Activated B cell treated with CpG ODN at 0.5 μM for 24 hours (primary cell): ENCODE data around the gene RBM47. TPM values are rescaled to one million over a fixed set of nuclear protein-coding genes. Genes with fewer than 3 reads are reported as not detected.

Source experiments
- ATAC-seq: fragments of 200-7000 bp; cut with Tn5 transposase; one replicate; pipeline ENCODE4 v1.10.0; 2021; ENCODE audit warnings: low read depth, mild to moderate bottlenecking, moderate library complexity
- CTCF ChIA-PET: fragments of 350-600 bp; sonication (Branson Sonifier 250); formaldehyde crosslinking; loops from one replicate; lab custom pipeline; 2021; ENCODE audit warnings: antibody characterized with exemption; lab: Charles Lee
- POLR2A ChIA-PET: fragments of 350-600 bp; sonication (Branson Sonifier 250); formaldehyde crosslinking; loops from one replicate; lab custom pipeline; 2021; ENCODE audit warnings: antibody characterized with exemption; lab: Charles Lee
- DNase-seq: peaks from one replicate; pipeline ENCODE4 v3.0.0; 2022
- H3K27ac Mint-ChIP-seq: one replicate; pipeline ENCODE4 v1.8.0; 2020; ENCODE audit warnings: mixed read lengths
- H3K27me3 Mint-ChIP-seq: one replicate; pipeline ENCODE4 v1.8.0; 2021; ENCODE audit warnings: mixed read lengths
- H3K36me3 Mint-ChIP-seq: one replicate; pipeline ENCODE4 v1.8.0; 2021; ENCODE audit warnings: low read depth, mixed read lengths
- H3K4me1 Mint-ChIP-seq: one replicate; pipeline ENCODE4 v1.8.0; 2021; ENCODE audit warnings: mixed read lengths
- H3K4me3 Mint-ChIP-seq: one replicate; pipeline ENCODE4 v1.8.0; 2020; ENCODE audit warnings: mild to moderate bottlenecking, mixed read lengths
- H3K9me3 Mint-ChIP-seq: one replicate; pipeline ENCODE4 v1.8.0; 2020; ENCODE audit warnings: mixed read lengths
- intact Hi-C: fragments of 100-400 bp; cut with micrococcal nuclease; formaldehyde crosslinking; loops from one replicate; pipeline ENCODE4 v1.15.1; 2024
- total RNA-seq: library from RNA; stranded (reverse); gene quantifications from 2 replicates; pipeline ENCODE4 v1.2.3, GENCODE V29; 2022
- TF ChIP-seq, protein P1 (sequence below): fragments of 200-600 bp; IDR thresholded peaks from one replicate; pipeline ENCODE4 v1.8.0; 2022; ENCODE audit warnings: antibody characterized with exemption, mild to moderate bottlenecking

Gene RBM47
- total RNA-seq, 1 donor from 2014 or later = 8.0 TPM

GRCh38 chr4:40651280-40651679 lies 21.6 kb upstream of the RBM47 start:
- ATAC-seq = no peak
- no peak overlapping the region for H3K4me3 Mint-ChIP-seq
- no peaks in the 10 kb centered on the region for H3K27me3 Mint-ChIP-seq
- DNase-seq = no peak
- H3K4me1 Mint-ChIP-seq = peaks cover 6% of the 10 kb centered on the region
- POLR2A ChIA-PET = no interaction called here
- no peaks in the 10 kb centered on the region for H3K9me3 Mint-ChIP-seq
- intact Hi-C loops = no loop called here
- TF ChIP-seq, protein P1, sequence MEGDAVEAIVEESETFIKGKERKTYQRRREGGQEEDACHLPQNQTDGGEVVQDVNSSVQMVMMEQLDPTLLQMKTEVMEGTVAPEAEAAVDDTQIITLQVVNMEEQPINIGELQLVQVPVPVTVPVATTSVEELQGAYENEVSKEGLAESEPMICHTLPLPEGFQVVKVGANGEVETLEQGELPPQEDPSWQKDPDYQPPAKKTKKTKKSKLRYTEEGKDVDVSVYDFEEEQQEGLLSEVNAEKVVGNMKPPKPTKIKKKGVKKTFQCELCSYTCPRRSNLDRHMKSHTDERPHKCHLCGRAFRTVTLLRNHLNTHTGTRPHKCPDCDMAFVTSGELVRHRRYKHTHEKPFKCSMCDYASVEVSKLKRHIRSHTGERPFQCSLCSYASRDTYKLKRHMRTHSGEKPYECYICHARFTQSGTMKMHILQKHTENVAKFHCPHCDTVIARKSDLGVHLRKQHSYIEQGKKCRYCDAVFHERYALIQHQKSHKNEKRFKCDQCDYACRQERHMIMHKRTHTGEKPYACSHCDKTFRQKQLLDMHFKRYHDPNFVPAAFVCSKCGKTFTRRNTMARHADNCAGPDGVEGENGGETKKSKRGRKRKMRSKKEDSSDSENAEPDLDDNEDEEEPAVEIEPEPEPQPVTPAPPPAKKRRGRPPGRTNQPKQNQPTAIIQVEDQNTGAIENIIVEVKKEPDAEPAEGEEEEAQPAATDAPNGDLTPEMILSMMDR = no peak
- no peak overlapping the region for H3K27ac Mint-ChIP-seq
- CTCF ChIA-PET = no interaction called here
- no peaks in the 10 kb centered on the region for H3K36me3 Mint-ChIP-seq

DNA sequence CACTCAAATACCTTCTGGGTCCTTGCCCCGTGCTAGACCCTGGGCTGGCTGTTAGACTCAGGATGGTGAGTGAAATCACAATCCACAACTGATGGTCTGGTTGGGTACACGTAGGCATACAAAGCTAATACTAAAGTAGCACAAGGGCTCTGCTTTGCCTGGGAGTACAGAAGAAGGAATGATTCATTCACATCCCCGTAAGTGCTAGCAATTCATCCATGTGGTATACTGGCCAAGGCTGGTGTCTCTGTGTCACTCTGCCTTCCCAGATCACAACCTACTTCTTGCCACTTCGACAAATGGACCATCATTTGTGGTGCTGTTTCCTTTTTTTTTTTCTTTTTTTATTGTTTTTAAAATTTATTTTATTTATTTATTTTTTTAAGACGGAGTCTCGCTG lies 19.7 kb upstream of the RBM47 start:
- H3K4me3 Mint-ChIP-seq = no peak overlapping the region
- H3K4me1 Mint-ChIP-seq = no peaks in the 10 kb centered on the region
- ATAC-seq (no peak), DNase-seq (no peak)
- no peaks in the 10 kb centered on the region for H3K27me3 Mint-ChIP-seq
- H3K36me3 Mint-ChIP-seq = no peaks in the 10 kb centered on the region
- intact Hi-C loops = no loop called here
- ChIA-PET CTCF (no interaction called here), POLR2A (interaction anchor here (0.7 kb wide), 1 partner anchor 1100 kb away, joined by 3 read pairs; no protein-coding TSS in a partner anchor)
- H3K27ac Mint-ChIP-seq = no peak overlapping the region
- TF ChIP-seq, protein P1 = no peak
- no peaks in the 10 kb centered on the region for H3K9me3 Mint-ChIP-seq

GRCh38 chr4:40648742-40649281 lies 19.1 kb upstream of the RBM47 start:
- no peaks in the 10 kb centered on the region for H3K27me3 Mint-ChIP-seq
- no peak for DNase-seq

GRCh38 chr4:40648131-40648530 lies 18.5 kb upstream of the RBM47 start:
- Mint-ChIP-seq H3K4me3 (no peak overlapping the region), H3K4me1 (no peaks in the 10 kb centered on the region), H3K27me3 (no peaks in the 10 kb centered on the region), H3K36me3 (no peaks in the 10 kb centered on the region), H3K9me3 (no peaks in the 10 kb centered on the region), H3K27ac (no peak overlapping the region)
- TF ChIP-seq, protein P1 = no peak
- DNase-seq (no peak), ATAC-seq (no peak)
- POLR2A ChIA-PET = no interaction called here
- CTCF ChIA-PET = no interaction called here
- intact Hi-C loops = no loop called here

More at GRCh38 chr4:40648742-40649281, 19.1 kb upstream of the RBM47 start:
- TF ChIP-seq, protein P1 = no peak
- no peak overlapping the region for H3K27ac Mint-ChIP-seq
- no peaks in the 10 kb centered on the region for H3K9me3 Mint-ChIP-seq
- no peaks in the 10 kb centered on the region for H3K36me3 Mint-ChIP-seq
- H3K4me1 Mint-ChIP-seq = no peaks in the 10 kb centered on the region
- POLR2A ChIA-PET = no interaction called here
- CTCF ChIA-PET = no interaction called here
- ATAC-seq = no peak
- intact Hi-C loops = no loop called here
- H3K4me3 Mint-ChIP-seq = no peak overlapping the region

- no peaks in the 10 kb centered on the region for H3K4me1 Mint-ChIP-seq
- intact Hi-C loops = no loop called here
- no peaks in the 10 kb centered on the region for H3K27me3 Mint-ChIP-seq
- no peak overlapping the region for H3K27ac Mint-ChIP-seq
- ChIA-PET CTCF (no interaction called here), POLR2A (no interaction called here)
- H3K4me3 Mint-ChIP-seq = no peak overlapping the region
- ATAC-seq = no peak
- H3K9me3 Mint-ChIP-seq = no peaks in the 10 kb centered on the region
- TF ChIP-seq, protein P1 = no peak
- H3K36me3 Mint-ChIP-seq = no peaks in the 10 kb centered on the region
- no peak for DNase-seq
Observed at GRCh38 chr4:40645586-40645985, 15.9 kb upstream of the RBM47 start.
